Measurements from ENCODE around the gene RNF175.

The RNF175 gene

DNA sequence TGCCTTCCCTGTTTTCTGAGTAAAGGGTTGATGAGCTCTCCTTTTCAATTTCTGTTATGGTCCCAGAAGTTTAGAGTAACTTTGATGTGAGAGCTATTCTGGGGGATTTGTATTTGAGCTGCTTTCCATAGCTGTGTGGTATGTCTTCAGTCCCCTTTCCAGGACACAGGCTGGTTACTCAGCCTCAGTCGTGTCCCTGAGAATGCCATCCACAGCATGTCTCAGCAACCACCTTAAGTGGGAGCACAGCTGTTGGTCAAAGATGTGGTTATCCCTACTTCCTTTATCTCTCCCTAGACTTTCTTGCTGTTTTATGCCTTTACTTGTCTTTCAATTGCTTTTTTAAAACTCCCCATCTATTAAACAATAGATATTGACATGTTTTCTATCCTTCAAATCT is 37.8 kb downstream of the RNF175 start:
- Histone ChIP-seq H3K27me3 (no peaks in the 10 kb centered on the region), H3K4me3 (no peak overlapping the region), H3K27ac (no peak overlapping the region), H3K4me1 (no peaks in the 10 kb centered on the region), H3K36me3 (no peaks in the 10 kb centered on the region), H3K9me3 (peaks cover 0 to 6% (median 0%) of the 10 kb centered on the region in 3 donors)
- TF ChIP-seq, protein P1, sequence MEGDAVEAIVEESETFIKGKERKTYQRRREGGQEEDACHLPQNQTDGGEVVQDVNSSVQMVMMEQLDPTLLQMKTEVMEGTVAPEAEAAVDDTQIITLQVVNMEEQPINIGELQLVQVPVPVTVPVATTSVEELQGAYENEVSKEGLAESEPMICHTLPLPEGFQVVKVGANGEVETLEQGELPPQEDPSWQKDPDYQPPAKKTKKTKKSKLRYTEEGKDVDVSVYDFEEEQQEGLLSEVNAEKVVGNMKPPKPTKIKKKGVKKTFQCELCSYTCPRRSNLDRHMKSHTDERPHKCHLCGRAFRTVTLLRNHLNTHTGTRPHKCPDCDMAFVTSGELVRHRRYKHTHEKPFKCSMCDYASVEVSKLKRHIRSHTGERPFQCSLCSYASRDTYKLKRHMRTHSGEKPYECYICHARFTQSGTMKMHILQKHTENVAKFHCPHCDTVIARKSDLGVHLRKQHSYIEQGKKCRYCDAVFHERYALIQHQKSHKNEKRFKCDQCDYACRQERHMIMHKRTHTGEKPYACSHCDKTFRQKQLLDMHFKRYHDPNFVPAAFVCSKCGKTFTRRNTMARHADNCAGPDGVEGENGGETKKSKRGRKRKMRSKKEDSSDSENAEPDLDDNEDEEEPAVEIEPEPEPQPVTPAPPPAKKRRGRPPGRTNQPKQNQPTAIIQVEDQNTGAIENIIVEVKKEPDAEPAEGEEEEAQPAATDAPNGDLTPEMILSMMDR (IDR thresholded peaks at IDR 0.05): no peak
- no peak for DNase-seq
- intact Hi-C loops (cut with DNase I; ENCODE audit: low total_unique reads): no loop called here

DNA sequence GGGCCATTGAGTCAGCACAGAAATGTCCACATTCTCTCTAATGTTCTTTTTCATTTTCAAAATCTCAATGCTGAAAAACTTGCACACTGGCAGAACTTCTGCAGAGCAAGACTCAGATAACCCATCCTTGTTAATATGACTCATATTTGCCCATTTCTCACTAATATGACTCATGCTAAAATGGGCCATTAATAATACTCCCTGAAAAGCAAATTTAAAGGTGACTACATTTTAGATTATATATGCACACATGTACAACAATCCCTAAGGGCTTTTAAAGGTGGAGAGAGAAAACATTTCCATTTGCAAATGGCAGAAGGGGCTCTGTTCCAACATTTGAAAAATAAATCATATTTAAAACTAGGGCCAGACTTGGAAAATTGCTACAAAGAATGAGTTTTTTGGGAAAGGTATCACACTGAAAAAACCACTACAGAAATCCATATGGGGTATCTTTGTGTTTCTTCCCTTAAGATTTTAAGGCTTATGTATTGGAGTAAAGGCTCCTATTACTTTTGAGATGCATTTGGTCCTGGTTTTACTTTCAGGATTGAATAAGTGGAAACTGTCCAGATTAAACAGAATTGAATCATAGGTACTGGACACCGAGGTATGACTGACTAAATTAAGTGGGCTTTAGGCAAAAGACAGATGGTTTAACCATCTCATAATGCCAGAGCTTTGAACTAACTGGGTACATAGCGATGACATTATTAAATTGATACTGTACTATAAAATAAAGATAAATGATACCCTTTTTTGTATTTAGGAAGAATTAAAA is 45.8 kb downstream of the RNF175 start:
- Histone ChIP-seq H3K9me3 (peaks cover 0 to 6% (median 0%) of the 10 kb centered on the region in 3 donors), H3K27me3 (no peaks in the 10 kb centered on the region), H3K27ac (no peak overlapping the region), H3K4me1 (peaks cover 0 to 8% (median 0%) of the 10 kb centered on the region in 4 donors), H3K4me3 (no peak overlapping the region), H3K36me3 (no peaks in the 10 kb centered on the region)
- TF ChIP-seq, protein P1 (IDR thresholded peaks at IDR 0.05): no peak
- no peak for DNase-seq
- intact Hi-C loops (cut with DNase I; ENCODE audit: low total_unique reads): no loop called here

DNA sequence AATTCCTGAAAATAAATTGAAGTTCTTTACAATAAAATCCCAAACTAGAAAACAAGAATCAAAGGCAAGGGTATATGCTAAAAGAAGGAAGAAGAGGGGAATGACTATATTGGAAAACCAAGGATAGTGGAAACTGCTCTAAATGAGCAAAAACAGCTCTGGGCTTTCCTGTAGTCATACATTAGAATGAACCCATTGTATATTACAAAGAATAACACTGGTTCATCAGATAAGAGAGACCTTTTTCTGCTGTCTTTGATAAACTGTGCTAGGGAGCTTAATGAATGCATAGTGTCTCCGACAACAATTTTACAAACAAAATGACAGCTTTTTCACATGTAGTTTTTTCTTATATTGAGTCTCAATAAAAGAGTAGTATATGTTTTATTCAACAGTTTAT is 49.1 kb downstream of the RNF175 start:
- TF ChIP-seq, protein P1 (IDR thresholded peaks at IDR 0.05): no peak
- intact Hi-C loops (cut with DNase I; ENCODE audit: low total_unique reads): no loop called here
- no peak for DNase-seq
- Histone ChIP-seq H3K27me3 (no peaks in the 10 kb centered on the region), H3K4me1 (peaks cover 0 to 8% (median 0%) of the 10 kb centered on the region in 4 donors), H3K27ac (no peak overlapping the region), H3K36me3 (no peaks in the 10 kb centered on the region), H3K4me3 (no peak overlapping the region), H3K9me3 (no peaks in the 10 kb centered on the region)

DNA sequence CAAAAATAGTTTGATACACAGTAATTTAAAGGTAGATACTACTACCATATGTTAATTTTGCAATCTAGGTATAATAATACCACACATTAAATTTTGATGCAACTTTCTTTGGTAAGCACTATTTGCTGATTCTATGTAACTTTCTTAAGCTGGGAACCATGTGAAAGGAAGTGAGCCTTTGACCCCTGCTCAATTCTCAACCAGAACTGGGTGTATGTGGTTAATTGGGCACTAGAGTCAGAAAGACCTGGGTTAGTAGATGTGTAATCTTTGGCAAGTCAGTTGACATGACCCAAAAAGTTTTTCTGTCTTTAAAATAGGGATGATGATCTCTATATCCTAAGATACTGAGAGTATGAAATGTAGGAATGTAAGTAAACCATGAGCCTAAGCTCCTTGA is 53.3 kb downstream of the RNF175 start:
- no peak overlapping the region for H3K27ac ChIP-seq
- intact Hi-C loops (cut with DNase I; ENCODE audit: low total_unique reads): no loop called here
- H3K27me3 ChIP-seq: no peaks in the 10 kb centered on the region
- no peaks in the 10 kb centered on the region for H3K4me1 ChIP-seq
- no peak for DNase-seq
- H3K9me3 ChIP-seq: no peaks in the 10 kb centered on the region
- no peak overlapping the region for H3K4me3 ChIP-seq
- H3K36me3 ChIP-seq: no peaks in the 10 kb centered on the region
- TF ChIP-seq, protein P1 (IDR thresholded peaks at IDR 0.05): no peak

DNA sequence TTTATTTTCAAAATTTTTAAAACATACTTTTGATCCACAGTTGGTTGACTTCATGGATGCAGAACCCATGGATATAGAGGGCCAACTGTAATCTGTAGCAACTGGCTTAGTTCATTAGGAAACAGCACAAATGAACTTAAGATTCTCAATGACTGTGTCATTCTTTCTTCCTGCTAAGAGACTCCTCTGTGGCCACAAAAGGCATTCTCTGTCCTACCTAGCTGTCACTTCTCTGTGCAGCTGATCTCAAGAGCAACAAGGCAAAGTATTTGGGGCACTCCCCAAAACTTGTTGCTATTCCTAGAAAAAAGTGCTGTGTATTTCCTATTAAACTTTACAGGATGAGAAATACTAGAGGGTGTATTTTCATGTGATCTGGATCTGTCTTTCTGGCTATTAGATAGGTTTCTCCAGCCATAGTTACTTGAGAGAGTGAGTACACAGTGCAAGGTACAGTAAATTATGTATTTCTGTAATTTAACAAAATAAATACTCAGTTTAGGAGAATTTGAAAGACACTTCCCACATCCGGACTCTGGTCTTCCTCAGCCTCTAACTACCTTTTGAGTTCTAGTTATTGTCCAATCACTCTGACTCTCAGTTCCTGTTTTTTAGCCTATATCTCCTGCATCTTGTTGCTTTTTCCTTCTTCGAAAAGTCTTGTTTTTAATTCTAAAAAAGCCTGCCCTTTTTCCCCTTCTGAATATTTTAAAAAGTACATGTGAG is 53.9 kb downstream of the RNF175 start:
- Histone ChIP-seq H3K4me3 (no peak overlapping the region), H3K4me1 (no peaks in the 10 kb centered on the region), H3K36me3 (no peaks in the 10 kb centered on the region), H3K27me3 (no peaks in the 10 kb centered on the region), H3K27ac (no peak overlapping the region), H3K9me3 (no peaks in the 10 kb centered on the region)
- TF ChIP-seq, protein P1 (IDR thresholded peaks at IDR 0.05): no peak
- no peak for DNase-seq
- intact Hi-C loops (cut with DNase I; ENCODE audit: low total_unique reads): no loop called here
